Endothelial cell of umbilical vein (primary cell): ENCODE measurements around the gene MYCBP. TPM values are rescaled to one million over a fixed set of nuclear protein-coding genes. Genes with fewer than 3 reads are reported as not detected.

Experiments used
- BruUV-seq: library from RNA; stranded (reverse); fragments of 400-500 nt; replicated peaks from 2 replicates; lab custom pipeline; 2021; lab: Mats Ljungman, UMichigan
- CTCF ChIA-PET: fragments of 300-600, 350-600 bp; sonication (Branson Sonifier 250); formaldehyde crosslinking; loops from one replicate; lab custom pipeline; 2021; ENCODE audit warnings: antibody characterized with exemption, inconsistent platforms; lab: Charles Lee
- POLR2A ChIA-PET: fragments of 300-600, 350-600 bp; sonication (Branson Sonifier 250); formaldehyde crosslinking; loops from one replicate; lab custom pipeline; 2021; ENCODE audit warnings: antibody characterized with exemption, inconsistent platforms; lab: Charles Lee
- DNase-seq: peaks from one replicate; pipeline ENCODE4 v3.0.0-alpha.2; 2011; ENCODE audit warnings: low read depth, low spot score
- FAIRE-seq: peaks from 2 replicates; lab custom pipeline; 2011; peaks lifted over from hg19 to GRCh38; lab: Jason Lieb, UNC
- H2AFZ ChIP-seq: 2 replicates; pipeline ENCODE4 v1.6.0; 2012; ENCODE audit warnings: low read depth, low read length, control low read depth, inconsistent platforms
- H3K27ac ChIP-seq: 2 replicates; pipeline ENCODE4 v1.5.1; 2011; ENCODE audit warnings: low read depth, mild to moderate bottlenecking, control low read depth, low read length, moderate library complexity; ENCODE audit not compliant: insufficient read depth
- H3K27me3 ChIP-seq, 2 experiments: 2 replicates each; pipeline versions ENCODE4 v1.6.0 to v1.6.1; 2011; ENCODE audit warnings: low read length in 2 of 2, mixed read lengths in 1 of 2; ENCODE audit not compliant: control insufficient read depth in 2 of 2, insufficient read depth in 2 of 2
- H3K36me3 ChIP-seq, 2 experiments: 2 replicates in 1 of 2; 3 replicates in 1 of 2; pipeline ENCODE4 v1.5.1; 2011; ENCODE audit warnings: low read length in 2 of 2, mild to moderate bottlenecking in 1 of 2, moderate library complexity in 1 of 2; ENCODE audit not compliant: control insufficient read depth in 2 of 2, insufficient read depth in 2 of 2; ENCODE audit errors: extremely low read depth in 1 of 2
- H3K4me1 ChIP-seq: 3 replicates; pipeline ENCODE4 v1.5.1; 2011; ENCODE audit warnings: mild to moderate bottlenecking, low read length; ENCODE audit not compliant: control insufficient read depth, insufficient read depth; ENCODE audit errors: extremely low read depth
- H3K4me2 ChIP-seq: 2 replicates; pipeline ENCODE4 v1.6.1; 2011; ENCODE audit warnings: low read length, control low read depth, mixed read lengths; ENCODE audit not compliant: insufficient read depth
- H3K4me3 ChIP-seq, 3 experiments: fragments of 200-600 bp in 1 of 3; sonication (generic), shearing (Covaris generic) in 1 of 3; replicated peaks in 1 of 3; 2 replicates each; pipeline ENCODE4 v1.5.1; 2011 to 2016; ENCODE audit warnings: control low read depth in 3 of 3, low read length in 3 of 3, mild to moderate bottlenecking in 2 of 3, inconsistent platforms in 1 of 3, low read depth in 1 of 3, moderate library complexity in 1 of 3; ENCODE audit not compliant: insufficient read depth in 1 of 3
- H3K79me2 ChIP-seq: 2 replicates; pipeline ENCODE4 v1.6.0; 2012; ENCODE audit warnings: low read length, inconsistent platforms; ENCODE audit not compliant: control insufficient read depth, insufficient read depth
- H3K9ac ChIP-seq: replicated peaks from 2 replicates; pipeline ENCODE3; 2011; ENCODE audit warnings: low read length, control low read depth; ENCODE audit not compliant: insufficient read depth; ENCODE audit errors: extremely low read depth
- H3K9me1 ChIP-seq: replicated peaks from 3 replicates; pipeline ENCODE4 v1.6.0; 2011; ENCODE audit warnings: mild to moderate bottlenecking, low read length; ENCODE audit not compliant: control insufficient read depth, insufficient read depth; ENCODE audit errors: extremely low read depth
- H3K9me3 ChIP-seq: replicated peaks from 2 replicates; pipeline ENCODE4 v1.5.1; 2012; ENCODE audit warnings: low read length, inconsistent platforms; ENCODE audit not compliant: control insufficient read depth, insufficient read depth
- H4K20me1 ChIP-seq: replicated peaks from 2 replicates; pipeline ENCODE3; 2011; ENCODE audit warnings: mild to moderate bottlenecking, low read length; ENCODE audit not compliant: control insufficient read depth, insufficient read depth; ENCODE audit errors: extremely low read depth
- CTCF ChIP-seq, 2 donors: IDR thresholded peaks; 1 replicate in 1 of 2; 2 replicates in 1 of 2; pipeline ENCODE4 v1.5.1; 2011; ENCODE audit warnings: low read length in 2 of 2, mild to moderate bottlenecking in 2 of 2, moderate library complexity in 2 of 2, control low read depth in 1 of 2, inconsistent platforms in 1 of 2, low read depth in 1 of 2; ENCODE audit not compliant: insufficient read depth in 1 of 2; ENCODE audit errors: extremely low read depth in 1 of 2
- EZH2 ChIP-seq: IDR thresholded peaks from 2 replicates; pipeline ENCODE4 v1.6.1; 2012; ENCODE audit warnings: borderline replicate concordance, low read depth, mild to moderate bottlenecking, moderate library complexity, low read length, inconsistent platforms; ENCODE audit not compliant: severe bottlenecking
- FOS ChIP-seq: IDR thresholded peaks from 2 replicates; pipeline ENCODE4 v1.6.1; 2011; ENCODE audit warnings: mild to moderate bottlenecking, low read length, moderate library complexity, borderline replicate concordance; ENCODE audit not compliant: insufficient read depth
- GATA2 ChIP-seq: IDR thresholded peaks from 2 replicates; pipeline ENCODE4 v1.7.0; 2011; ENCODE audit warnings: low read depth, mild to moderate bottlenecking, moderate library complexity, mixed read lengths, low read length; ENCODE audit not compliant: insufficient read length, insufficient read depth
- JUN ChIP-seq: IDR thresholded peaks from 2 replicates; pipeline ENCODE4 v1.6.1; 2011; ENCODE audit warnings: borderline replicate concordance, low read depth; ENCODE audit not compliant: insufficient read length, insufficient read depth
- MYC ChIP-seq: IDR thresholded peaks from one replicate; pipeline ENCODE4 v1.6.1; 2011; ENCODE audit warnings: mild to moderate bottlenecking, low read depth, low read length
- POLR2A ChIP-seq: IDR thresholded peaks from 2 replicates; pipeline ENCODE4 v1.6.1; 2012; ENCODE audit warnings: low read depth, mild to moderate bottlenecking, control low read depth, low read length
- POLR2AphosphoS5 ChIP-seq: IDR thresholded peaks from 2 replicates; pipeline ENCODE4 v1.6.1; 2012; ENCODE audit warnings: low read depth, mild to moderate bottlenecking, control low read depth, low read length, moderate library complexity; ENCODE audit not compliant: insufficient read depth
- dilution Hi-C: fragments of 300-500 bp; cut with MboI; formaldehyde crosslinking; loops from one replicate; pipeline ENCODE4 v1.15.0; 2019; ENCODE audit warnings: low sequenced_read_pairs; ENCODE audit not compliant: extremely low pct_ligation_motif_present
- intact Hi-C: fragments of 100-400 bp; cut with micrococcal nuclease; formaldehyde crosslinking; loops from one replicate; pipeline ENCODE4 v1.10.0; 2022
- polyA plus RNA-seq, 4 experiments: library from polyadenylated mRNA; depleted of rRNA in 3 of 4; stranded (reverse) in 3 of 4; unstranded in 1 of 4; fragments of >200 nt; gene quantifications; 2 replicates each; pipeline versions ENCODE4 v1.2.1 to v1.2.3, GENCODE V29; 2011 to 2012; ENCODE audit warnings: missing spikeins in 1 of 4
- total RNA-seq: library from RNA; stranded (reverse); gene quantifications from 2 replicates; pipeline ENCODE4 v1.2.3, GENCODE V29; 2021
- TF ChIP-seq, protein P1 (sequence below): IDR thresholded peaks from 2 replicates; pipeline ENCODE4 v1.6.1; 2011; ENCODE audit not compliant: insufficient read depth, insufficient read length

MYCBP gene
- total and polyA plus RNA-seq, 2 donors (not counting 3 experiments of a cell fraction or from before 2014, with no cell fraction given), result 9.5 to 23.1 TPM

- intact Hi-C loops, result loop anchor here (5.0 kb wide), 2 partner anchors 92 to 792 kb away; no protein-coding TSS in a partner anchor
- TF ChIP-seq EZH2 (no peak), POLR2A (no peak), CTCF (IDR thresholded peaks at IDR 0.05; ENCODE audit: extremely low read depth in 1 of 2, insufficient read depth in 1 of 2, low read depth in 1 of 2, low read length in 2 of 2) (no peak), POLR2AphosphoS5 (no peak), MYC (no peak), JUN (no peak), GATA2 (no peak), FOS (no peak)
- TF ChIP-seq, protein P1, sequence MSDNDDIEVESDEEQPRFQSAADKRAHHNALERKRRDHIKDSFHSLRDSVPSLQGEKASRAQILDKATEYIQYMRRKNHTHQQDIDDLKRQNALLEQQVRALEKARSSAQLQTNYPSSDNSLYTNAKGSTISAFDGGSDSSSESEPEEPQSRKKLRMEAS, result no peak
These were observed 54.1 kb downstream of the MYCBP start for GRCh38 chr1:38819040-38819439.

More at GRCh38 chr1:38819040-38819439, 54.1 kb downstream of the MYCBP start:
- H3K79me2 ChIP-seq, result no peaks in the 10 kb centered on the region
- H3K4me2 ChIP-seq, result no peak overlapping the region
- CTCF ChIA-PET, result interaction anchor here (0.9 to 4.0 kb wide), 9 partner anchors 11 to 792 kb away, joined by 3 to 27 read pairs (median 4); no protein-coding TSS in a partner anchor
- BruUV-seq, result no TSS peak
- H2AFZ ChIP-seq, result no peak overlapping the region
- H4K20me1 ChIP-seq, result no peaks in the 10 kb centered on the region
- H3K9me1 ChIP-seq, result no peaks in the 10 kb centered on the region
- dilution Hi-C loops, result no loop called here
- no peaks in the 10 kb centered on the region for H3K9me3 ChIP-seq
- H3K27me3 ChIP-seq, result peaks cover 40 to 67% of the 10 kb centered on the region in 2 experiments
- DNase-seq, result no peak
- H3K4me1 ChIP-seq, result peaks cover 4% of the 10 kb centered on the region
- POLR2A ChIA-PET, result no interaction called here
- FAIRE-seq, result no peak
- H3K27ac ChIP-seq, result no peak overlapping the region
- no peak overlapping the region for H3K4me3 ChIP-seq
- no peaks in the 10 kb centered on the region for H3K36me3 ChIP-seq
- H3K9ac ChIP-seq, result no peak overlapping the region
